NOMO-1 treated with dmso at 0.1 percent for 144 hours (cell line): ENCODE measurements around the gene SLC3A2.

Experiments
- DNase-seq: peaks from one replicate; lab custom pipeline; 2025; ENCODE audit not compliant: unreplicated experiment; lab: John Stamatoyannopoulos, UW

The SLC3A2 gene

GRCh38 chr11:62880231-62880802, 379 bp upstream of the SLC3A2 start:
- peak; percentile 34 for DNase-seq

- peak; percentile 94 for DNase-seq
These were observed 1.1 kb downstream of the SLC3A2 start for GRCh38 chr11:62881579-62882430.

GRCh38 chr11:62882431-62882749, 1.7 kb downstream of the SLC3A2 start:
- DNase-seq = no peak

GRCh38 chr11:62882788-62883501, 2.2 kb downstream of the SLC3A2 start:
- DNase-seq = no peak

- no peak for DNase-seq
These were observed 3.0 kb downstream of the SLC3A2 start for GRCh38 chr11:62883673-62884072.

- DNase-seq = no peak
These were observed 4.5 kb downstream of the SLC3A2 start for GRCh38 chr11:62885137-62885750.

GRCh38 chr11:62888406-62888805, 7.7 kb downstream of the SLC3A2 start:
- DNase-seq = no peak

- DNase-seq = no peak
These were observed 8.4 kb downstream of the SLC3A2 start for GRCh38 chr11:62889126-62889483.

- DNase-seq = no peak
These were observed 9.1 kb downstream of the SLC3A2 start for GRCh38 chr11:62889484-62890437.

GRCh38 chr11:62892077-62892922, 11.6 kb downstream of the SLC3A2 start:
- DNase-seq = no peak

- no peak for DNase-seq
These were observed 14.8 kb downstream of the SLC3A2 start for GRCh38 chr11:62895501-62895900.

GRCh38 chr11:62896049-62896448, 15.4 kb downstream of the SLC3A2 start:
- DNase-seq = no peak

- DNase-seq = no peak
These were observed 16.6 kb downstream of the SLC3A2 start for GRCh38 chr11:62897311-62897710.

- no peak for DNase-seq
These were observed 17.3 kb downstream of the SLC3A2 start for GRCh38 chr11:62898027-62898426.

GRCh38 chr11:62902932-62903331, 22.2 kb downstream of the SLC3A2 start:
- DNase-seq = no peak

GRCh38 chr11:62905296-62905695, 24.6 kb downstream of the SLC3A2 start:
- DNase-seq = no peak

GRCh38 chr11:62905927-62906531, 25.3 kb downstream of the SLC3A2 start:
- peak; percentile 41 for DNase-seq

GRCh38 chr11:62908468-62909072, 27.9 kb downstream of the SLC3A2 start:
- DNase-seq = no peak
